Esophagus muscularis mucosa (tissue), 4 donors: ENCODE results near the gene EPHA4. TPM values are rescaled to one million over a fixed set of nuclear protein-coding genes. Genes with fewer than 3 reads are reported as not detected.

Experiments
- DNase-seq: peaks from one replicate; pipeline ENCODE4 v3.0.0-alpha.2; 2017; ENCODE audit errors: extremely low spot score
- H3K27ac ChIP-seq, 4 donors: fragments of 200-600 bp; sonication (generic); replicated peaks in 1 of 4; 1 replicate in 3 of 4; 2 replicates in 1 of 4; pipeline ENCODE4 v1.5.1; 2016 to 2019; ENCODE audit warnings: mild to moderate bottlenecking in 1 of 4
- H3K27me3 ChIP-seq, 4 donors: fragments of 200-600 bp; sonication (generic); one replicate each; pipeline versions ENCODE4 v1.5.1 to v1.6.0; 2016 to 2019
- H3K36me3 ChIP-seq, 4 donors: fragments of 200-600 bp; sonication (generic); one replicate each; pipeline ENCODE4 v1.5.1; 2016 to 2019
- H3K4me1 ChIP-seq, 4 donors: fragments of 200-600 bp; sonication (generic); one replicate each; pipeline ENCODE4 v1.5.1; 2016 to 2019
- H3K4me3 ChIP-seq, 4 donors: fragments of 200-600 bp; sonication (generic); 1 replicate in 2 of 4; 2 replicates in 2 of 4; pipeline ENCODE4 v1.5.1; 2016 to 2019; ENCODE audit warnings: mild to moderate bottlenecking in 4 of 4, moderate library complexity in 1 of 4
- H3K9me3 ChIP-seq, 4 donors: fragments of 200-600 bp; sonication (generic); 1 replicate in 3 of 4; 2 replicates in 1 of 4; pipeline ENCODE4 v1.5.1; 2016 to 2019
- EP300 ChIP-seq: sonication (generic); formaldehyde crosslinking; IDR thresholded peaks from one replicate; pipeline ENCODE4 v1.6.1; 2017; ENCODE audit warnings: antibody characterized with exemption
- POLR2A ChIP-seq: fragments of 450-650 bp; IDR thresholded peaks from one replicate; pipeline ENCODE4 v1.6.1; 2017; ENCODE audit warnings: antibody characterized with exemption, moderate library complexity, mild to moderate bottlenecking, low read depth
- POLR2AphosphoS5 ChIP-seq, 2 donors: sonication (generic); formaldehyde crosslinking; IDR thresholded peaks; one replicate each; pipeline ENCODE4 v1.6.1; 2017; ENCODE audit warnings: antibody characterized with exemption in 2 of 2
- WGBS: methylation state at CpG from one replicate; pipeline ENCODE4 v1.1.5; 2018; 5-methylcytosine and 5-hydroxymethylcytosine counted together
- intact Hi-C: fragments of 100-400 bp; cut with DNase I; formaldehyde crosslinking; loops from one replicate; pipeline ENCODE4 v1.15.1; 2023
- total RNA-seq, 4 donors: library from RNA; depleted of rRNA; stranded (reverse); fragments of >200 nt; gene quantifications; one replicate each; pipeline versions ENCODE4 v1.1.0 to v1.2.1, GENCODE V29; 2016
- TF ChIP-seq, protein P1 (sequence below), 3 experiments: fragments of 200-600 bp in 2 of 3; fragments of 450-650 bp in 1 of 3; sonication (generic) in 2 of 3; IDR thresholded peaks; one replicate each; pipeline ENCODE4 v1.5.1; 2017 to 2019; ENCODE audit warnings: antibody characterized with exemption in 3 of 3, mild to moderate bottlenecking in 2 of 3, moderate library complexity in 1 of 3

The EPHA4 gene
- total RNA-seq, 4 donors from 2014 or later, result 15.4 to 25.9 (median 20.2) TPM

DNA sequence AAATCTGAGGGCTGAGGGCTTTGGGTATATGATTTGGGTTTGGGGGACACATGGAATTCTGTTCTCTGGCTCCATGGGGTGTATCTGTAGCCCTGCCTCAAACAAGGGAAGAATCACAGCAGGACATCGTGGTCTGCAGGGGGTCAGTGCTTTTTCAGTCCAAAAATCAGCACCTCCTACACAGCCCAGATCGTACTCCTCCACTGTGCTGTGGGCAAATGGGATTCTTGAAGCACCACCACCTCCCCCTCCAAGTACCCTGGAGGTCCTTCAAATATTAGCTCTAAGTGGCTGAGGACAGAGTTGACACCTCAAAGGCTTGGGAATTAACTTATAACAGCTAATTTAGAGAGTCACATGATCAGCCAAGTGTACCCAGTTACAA lies 41.5 kb downstream of the EPHA4 start:
- 92% methylated on average over 2 of the region's 2 CpGs for WGBS
- TF ChIP-seq EP300 (no peak), POLR2A (no peak), POLR2AphosphoS5 (IDR thresholded peaks at IDR 0.05) (no peak)
- TF ChIP-seq, protein P1, sequence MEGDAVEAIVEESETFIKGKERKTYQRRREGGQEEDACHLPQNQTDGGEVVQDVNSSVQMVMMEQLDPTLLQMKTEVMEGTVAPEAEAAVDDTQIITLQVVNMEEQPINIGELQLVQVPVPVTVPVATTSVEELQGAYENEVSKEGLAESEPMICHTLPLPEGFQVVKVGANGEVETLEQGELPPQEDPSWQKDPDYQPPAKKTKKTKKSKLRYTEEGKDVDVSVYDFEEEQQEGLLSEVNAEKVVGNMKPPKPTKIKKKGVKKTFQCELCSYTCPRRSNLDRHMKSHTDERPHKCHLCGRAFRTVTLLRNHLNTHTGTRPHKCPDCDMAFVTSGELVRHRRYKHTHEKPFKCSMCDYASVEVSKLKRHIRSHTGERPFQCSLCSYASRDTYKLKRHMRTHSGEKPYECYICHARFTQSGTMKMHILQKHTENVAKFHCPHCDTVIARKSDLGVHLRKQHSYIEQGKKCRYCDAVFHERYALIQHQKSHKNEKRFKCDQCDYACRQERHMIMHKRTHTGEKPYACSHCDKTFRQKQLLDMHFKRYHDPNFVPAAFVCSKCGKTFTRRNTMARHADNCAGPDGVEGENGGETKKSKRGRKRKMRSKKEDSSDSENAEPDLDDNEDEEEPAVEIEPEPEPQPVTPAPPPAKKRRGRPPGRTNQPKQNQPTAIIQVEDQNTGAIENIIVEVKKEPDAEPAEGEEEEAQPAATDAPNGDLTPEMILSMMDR (IDR thresholded peaks at IDR 0.05), result no peak
- H3K4me3 ChIP-seq, result no peak overlapping the region
- no peaks in the 10 kb centered on the region for H3K9me3 ChIP-seq
- no peak overlapping the region for H3K27ac ChIP-seq
- peak; percentile 83 for DNase-seq
- H3K27me3 ChIP-seq, result no peaks in the 10 kb centered on the region
- H3K4me1 ChIP-seq, result peaks cover 13 to 39% (median 21%) of the 10 kb centered on the region in 4 donors
- H3K36me3 ChIP-seq, result no peaks in the 10 kb centered on the region
- intact Hi-C loops, result no loop called here

DNA sequence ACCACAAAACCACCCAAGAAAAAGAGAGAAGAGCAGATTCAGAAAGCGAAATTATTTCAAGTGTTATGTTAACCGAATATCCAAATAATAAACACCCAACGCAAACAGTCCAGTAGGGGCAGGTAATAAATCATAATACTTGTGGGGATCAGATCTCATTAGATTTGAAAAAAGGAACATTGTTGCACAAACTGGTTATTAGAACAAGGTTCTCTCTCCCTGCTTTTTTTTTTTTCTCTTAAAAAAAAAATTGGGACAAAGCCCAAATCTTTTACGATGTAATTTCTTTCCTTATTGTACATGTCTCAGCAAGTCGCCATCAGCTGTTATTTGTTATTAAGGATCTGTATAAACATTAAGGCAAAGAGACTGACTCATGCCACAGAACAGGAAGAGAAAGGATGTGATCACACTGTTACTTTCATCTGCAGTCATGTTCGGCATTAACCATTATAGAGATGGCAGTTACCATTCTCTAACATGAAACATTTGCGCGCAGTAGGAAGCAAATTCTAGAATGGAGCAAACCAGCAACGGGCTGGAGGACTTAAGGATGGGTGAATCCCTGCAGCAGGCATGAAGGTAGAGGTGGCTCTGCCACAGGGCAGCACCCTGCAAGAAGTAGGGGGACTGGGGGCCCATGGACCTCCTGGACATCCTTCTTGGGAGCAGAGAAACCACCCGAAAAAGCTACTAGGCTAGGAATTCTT lies 42.0 kb downstream of the EPHA4 start:
- Histone ChIP-seq H3K27me3 (no peaks in the 10 kb centered on the region), H3K4me3 (no peak overlapping the region), H3K4me1 (peaks cover 13 to 39% (median 21%) of the 10 kb centered on the region in 4 donors), H3K27ac (no peak overlapping the region), H3K36me3 (no peaks in the 10 kb centered on the region), H3K9me3 (no peaks in the 10 kb centered on the region)
- WGBS, result 64% methylated on average over 10 of the region's 10 CpGs
- DNase-seq, result peak; percentile 64
- TF ChIP-seq, protein P1 (IDR thresholded peaks at IDR 0.05), result no peak
- TF ChIP-seq EP300 (no peak), POLR2AphosphoS5 (IDR thresholded peaks at IDR 0.05) (no peak), POLR2A (no peak)
- intact Hi-C loops, result no loop called here

DNA sequence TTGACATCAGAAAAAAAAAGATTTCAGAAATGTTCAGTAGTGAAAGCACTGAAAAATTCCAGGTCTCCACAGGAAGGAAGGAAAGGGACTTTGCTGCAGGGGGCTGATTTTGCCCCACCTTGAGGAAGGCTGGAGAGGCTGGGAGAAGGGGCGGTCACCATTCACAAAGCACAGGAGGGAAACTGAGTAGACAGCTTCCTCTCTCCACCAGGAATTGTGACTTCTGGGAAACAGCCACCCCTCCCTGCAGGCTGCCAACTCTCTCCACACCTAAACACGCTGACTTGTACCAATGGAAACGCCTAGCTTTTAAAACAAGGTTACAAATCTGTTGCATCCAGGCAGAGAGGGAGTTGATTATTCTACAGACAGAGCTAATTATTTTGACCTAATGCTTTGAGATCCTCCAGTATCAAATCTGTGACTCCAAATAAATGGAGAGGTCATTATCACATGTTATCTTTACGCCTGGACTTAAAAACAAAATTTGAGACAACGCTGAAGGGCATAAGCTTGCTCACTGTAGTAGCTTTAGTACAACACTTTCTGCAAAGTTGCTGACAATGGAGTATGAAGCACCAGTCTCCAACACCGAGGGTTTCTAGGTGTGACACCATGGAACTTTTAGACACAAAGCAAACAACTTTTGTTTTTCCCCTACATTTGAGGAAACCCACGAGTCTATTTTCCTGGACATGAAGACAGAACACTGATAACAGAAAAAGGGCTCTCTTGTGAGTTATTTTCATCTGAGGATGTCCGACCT lies 42.7 kb downstream of the EPHA4 start:
- intact Hi-C loops, result no loop called here
- DNase-seq, result peak; percentile 89
- TF ChIP-seq EP300, result no peak
- TF ChIP-seq, protein P1 (IDR thresholded peaks at IDR 0.05), result no peak
- TF ChIP-seq POLR2AphosphoS5 (IDR thresholded peaks at IDR 0.05), result peak in 1 of 2 donors; percentile 10
- no peak for TF ChIP-seq POLR2A

DNA sequence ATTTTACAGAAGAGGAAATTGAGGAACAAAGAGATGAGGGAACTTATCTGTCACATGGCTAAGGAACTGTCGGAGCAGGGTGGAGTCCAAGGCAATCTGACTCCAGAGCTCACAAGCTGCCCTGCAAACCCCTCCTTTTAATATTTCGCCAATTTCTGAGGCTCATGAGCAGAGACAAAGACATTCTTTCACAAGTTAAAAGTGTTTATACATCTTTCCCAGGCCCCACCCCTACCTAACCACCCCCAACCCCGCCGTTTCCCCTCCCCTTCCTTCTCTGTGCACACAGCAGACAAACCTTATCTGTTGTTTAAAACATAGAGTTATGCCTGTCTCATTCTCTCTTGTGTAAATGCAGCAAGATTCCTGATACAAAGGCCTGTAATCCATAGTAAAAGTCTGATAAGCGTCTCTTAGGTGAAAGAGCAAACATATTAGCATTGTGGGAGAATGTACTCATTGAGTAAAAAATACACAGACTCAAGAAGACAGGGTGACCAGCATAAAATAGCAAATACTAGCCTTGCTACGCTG lies 44.3 kb downstream of the EPHA4 start:
- H3K27ac ChIP-seq, result peak overlapping the region in 2 of 4 donors; percentile 27 to 29
- WGBS, result 64% methylated on average over 6 of the region's 6 CpGs
- intact Hi-C loops, result no loop called here
- no peaks in the 10 kb centered on the region for H3K27me3 ChIP-seq
- H3K4me1 ChIP-seq, result peaks cover 13 to 39% (median 18%) of the 10 kb centered on the region in 4 donors
- peak; percentile 60 for DNase-seq
- H3K9me3 ChIP-seq, result no peaks in the 10 kb centered on the region
- H3K36me3 ChIP-seq, result peaks cover 0 to 3% (median 0%) of the 10 kb centered on the region in 4 donors
- no peak overlapping the region for H3K4me3 ChIP-seq
- TF ChIP-seq POLR2AphosphoS5 (IDR thresholded peaks at IDR 0.05) (no peak), POLR2A (no peak), EP300 (no peak)
- TF ChIP-seq, protein P1 (IDR thresholded peaks at IDR 0.05), result no peak

More for the DNA sequence above, 42.7 kb downstream of the EPHA4 start:
- peaks cover 13 to 39% (median 21%) of the 10 kb centered on the region in 4 donors for H3K4me1 ChIP-seq
- no peak overlapping the region for H3K4me3 ChIP-seq
- 79% methylated on average over 8 of the region's 8 CpGs for whole genome bisulfite sequencing
- no peaks in the 10 kb centered on the region for H3K9me3 ChIP-seq
- no peaks in the 10 kb centered on the region for H3K36me3 ChIP-seq
- H3K27me3 ChIP-seq, result no peaks in the 10 kb centered on the region
- H3K27ac ChIP-seq, result no peak overlapping the region
